WTC11 (cell line): ENCODE measurements around the gene SMIM38. TPM values are rescaled to one million over a fixed set of nuclear protein-coding genes. Genes with fewer than 3 reads are reported as not detected.

Experiments
- ATAC-seq: fragments of 200-7000 bp; cut with Tn5 transposase; 2 replicates; pipeline ENCODE4 v1.10.0; 2021; ENCODE audit warnings: mild to moderate bottlenecking, moderate library complexity
- CTCF ChIA-PET: fragments of 300-600 bp; sonication (Branson Sonifier 250); formaldehyde crosslinking; loops from one replicate; lab custom pipeline; 2021; ENCODE audit warnings: antibody characterized with exemption; lab: Charles Lee
- POLR2A ChIA-PET: fragments of 350-600 bp; sonication (Branson Sonifier 250); formaldehyde crosslinking; loops from one replicate; lab custom pipeline; 2021; ENCODE audit warnings: antibody characterized with exemption; lab: Charles Lee
- DNase-seq: peaks from one replicate; pipeline ENCODE4 v3.0.0; 2021; ENCODE audit warnings: low spot score
- H3K27ac Mint-ChIP-seq: 2 replicates; pipeline ENCODE4 v1.8.0; 2021; ENCODE audit warnings: mixed read lengths
- H3K27me3 Mint-ChIP-seq: 2 replicates; pipeline ENCODE4 v1.8.0; 2021; ENCODE audit warnings: low read depth, mild to moderate bottlenecking, moderate library complexity, mixed read lengths
- H3K36me3 Mint-ChIP-seq: 2 replicates; pipeline ENCODE4 v1.8.0; 2021; ENCODE audit warnings: mixed read lengths
- H3K4me1 Mint-ChIP-seq: 2 replicates; pipeline ENCODE4 v1.8.0; 2022; ENCODE audit warnings: mixed read lengths
- H3K4me3 Mint-ChIP-seq: 2 replicates; pipeline ENCODE4 v1.8.0; 2021; ENCODE audit warnings: mild to moderate bottlenecking, moderate library complexity, mixed read lengths
- H3K9me3 Mint-ChIP-seq: 2 replicates; pipeline ENCODE4 v1.8.0; 2021; ENCODE audit warnings: mixed read lengths
- AR ChIP-seq: fragments of 250-450 bp; sonication (Bioruptor Pico); IDR thresholded peaks from 2 replicates; pipeline ENCODE4 v1.9.0; 2021; ENCODE audit warnings: mild to moderate bottlenecking
- ARID4B ChIP-seq: sonication (generic); formaldehyde crosslinking; IDR thresholded peaks from 2 replicates; pipeline ENCODE4 v1.8.0; 2023; ENCODE audit warnings: missing genetic modification reagents, mild to moderate bottlenecking, borderline replicate concordance
- ATF1 ChIP-seq: sonication (generic); formaldehyde crosslinking; IDR thresholded peaks from 2 replicates; pipeline ENCODE4 v1.8.1; 2023; ENCODE audit warnings: mild to moderate bottlenecking, moderate library complexity, missing genetic modification reagents
- CREB1 ChIP-seq: sonication (generic); formaldehyde crosslinking; IDR thresholded peaks from 2 replicates; pipeline ENCODE4 v1.8.0; 2023; ENCODE audit warnings: mild to moderate bottlenecking, missing genetic modification reagents
- ETV6 ChIP-seq: sonication (generic); formaldehyde crosslinking; IDR thresholded peaks from 2 replicates; pipeline ENCODE4 v1.8.1; 2022; ENCODE audit warnings: mild to moderate bottlenecking, missing genetic modification reagents
- FOXP1 ChIP-seq: sonication (generic); formaldehyde crosslinking; IDR thresholded peaks from 2 replicates; pipeline ENCODE4 v1.8.0; 2022; ENCODE audit warnings: missing genetic modification reagents, mild to moderate bottlenecking, moderate library complexity, borderline replicate concordance
- GABPB1 ChIP-seq: sonication (generic); formaldehyde crosslinking; IDR thresholded peaks from 2 replicates; pipeline ENCODE4 v1.8.1; 2023; ENCODE audit warnings: mild to moderate bottlenecking, missing genetic modification reagents
- GTF2I ChIP-seq: fragments of 250-450 bp; sonication (Bioruptor Pico); conservative IDR thresholded peaks from 2 replicates; pipeline ENCODE4 v1.4.0; 2021; ENCODE audit warnings: mild to moderate bottlenecking
- HMGXB4 ChIP-seq: sonication (generic); formaldehyde crosslinking; IDR thresholded peaks from 2 replicates; pipeline ENCODE4 v1.8.1; 2023; ENCODE audit warnings: mild to moderate bottlenecking, moderate library complexity, missing genetic modification reagents
- NR1H2 ChIP-seq: sonication (generic); formaldehyde crosslinking; IDR thresholded peaks from 2 replicates; pipeline ENCODE4 v1.9.0; 2021; ENCODE audit warnings: mild to moderate bottlenecking, moderate library complexity, missing genetic modification reagents
- PRDM15 ChIP-seq: sonication (generic); formaldehyde crosslinking; IDR thresholded peaks from 2 replicates; pipeline ENCODE4 v1.8.0; 2022; ENCODE audit warnings: missing genetic modification reagents
- SOX15 ChIP-seq: fragments of 250-450 bp; sonication (Bioruptor Pico); IDR thresholded peaks from 2 replicates; pipeline ENCODE4 v1.9.0; 2021; ENCODE audit warnings: mild to moderate bottlenecking
- TCF7 ChIP-seq: sonication (generic); formaldehyde crosslinking; IDR thresholded peaks from 2 replicates; pipeline ENCODE4 v1.8.0; 2022; ENCODE audit warnings: mild to moderate bottlenecking, low read depth, missing genetic modification reagents, moderate library complexity
- ZBTB43 ChIP-seq: sonication (generic); formaldehyde crosslinking; IDR thresholded peaks from 2 replicates; pipeline ENCODE4 v1.8.1; 2023; ENCODE audit warnings: mild to moderate bottlenecking, missing genetic modification reagents
- ZNF121 ChIP-seq: sonication (generic); formaldehyde crosslinking; IDR thresholded peaks from 2 replicates; pipeline ENCODE4 v1.8.0; 2023; ENCODE audit warnings: missing genetic modification reagents
- ZNF138 ChIP-seq: sonication (generic); formaldehyde crosslinking; conservative IDR thresholded peaks from 2 replicates; pipeline ENCODE4 v1.8.1; 2022; ENCODE audit warnings: mild to moderate bottlenecking, moderate library complexity, missing genetic modification reagents
- ZNF425 ChIP-seq: fragments of 250-450 bp; sonication (Bioruptor Pico); conservative IDR thresholded peaks from 2 replicates; pipeline ENCODE4 v1.9.0; 2021; ENCODE audit warnings: mild to moderate bottlenecking
- ZNF671 ChIP-seq: fragments of 250-450 bp; sonication (Bioruptor Pico); IDR thresholded peaks from 2 replicates; pipeline ENCODE4 v1.8.0; 2021; ENCODE audit warnings: mild to moderate bottlenecking
- total RNA-seq: library from RNA; stranded (reverse); gene quantifications from 3 replicates; pipeline ENCODE4 v1.2.3, GENCODE V29; 2021

SMIM38 gene
- total RNA-seq, 1 experiment from 2014 or later: 0.39 TPM

GRCh38 chr11:69167916-69168691, 12.4 kb downstream of the SMIM38 start:
- H3K4me1 Mint-ChIP-seq: peaks cover 9% of the 10 kb centered on the region
- no peaks in the 10 kb centered on the region; the same call in 1 of the 2 replicates for H3K27me3 Mint-ChIP-seq
- ChIA-PET POLR2A (no interaction called here), CTCF (no interaction called here)
- no peak for ATAC-seq
- H3K4me3 Mint-ChIP-seq: no peak overlapping the region
- H3K27ac Mint-ChIP-seq: no peak overlapping the region
- no peak for DNase-seq
- no peaks in the 10 kb centered on the region; the same call in 1 of the 2 replicates for H3K36me3 Mint-ChIP-seq
- H3K9me3 Mint-ChIP-seq: peaks cover 41% of the 10 kb centered on the region
- no peak for TF ChIP-seq HMGXB4 (CRISPR knock-in tag)
- TF ChIP-seq CREB1 (CRISPR knock-in tag): no peak
- TF ChIP-seq GTF2I (CRISPR knock-in tag): no peak
- peak; percentile 53; the same call in 1 of the 2 replicates for TF ChIP-seq GABPB1

- H3K9me3 Mint-ChIP-seq: peaks cover 34% of the 10 kb centered on the region
- H3K4me3 Mint-ChIP-seq: no peak overlapping the region
- no peaks in the 10 kb centered on the region for H3K36me3 Mint-ChIP-seq
- no peak overlapping the region for H3K27ac Mint-ChIP-seq
- no peak for DNase-seq
- peaks cover 9% of the 10 kb centered on the region for H3K4me1 Mint-ChIP-seq
- ChIA-PET POLR2A (no interaction called here), CTCF (interaction anchor here (1.7 kb wide), 1 partner anchor 38 kb away, joined by 7 read pairs; no protein-coding TSS in a partner anchor)
- no peaks in the 10 kb centered on the region; the same call in 1 of the 2 replicates for H3K27me3 Mint-ChIP-seq
- TF ChIP-seq ZNF138 (no peak), TCF7 (CRISPR knock-in tag) (no peak), NR1H2 (no peak), ARID4B (CRISPR knock-in tag) (no peak), ATF1 (CRISPR knock-in tag) (no peak), SOX15 (CRISPR knock-in tag) (no peak), ZNF121 (CRISPR knock-in tag) (no peak), GTF2I (CRISPR knock-in tag) (no peak), ETV6 (CRISPR knock-in tag) (no peak), PRDM15 (CRISPR knock-in tag) (no peak), AR (no peak), ZNF671 (CRISPR knock-in tag) (no peak), FOXP1 (CRISPR knock-in tag) (no peak), ZBTB43 (no peak), ZNF425 (no peak)
- ATAC-seq: no peak
Observed at GRCh38 chr11:69169479-69169878, 13.7 kb downstream of the SMIM38 start.
